SK-N-SH (cell line): ENCODE data around the gene ZNF736. TPM values are rescaled to one million over a fixed set of nuclear protein-coding genes. Genes with fewer than 3 reads are reported as not detected.

ENCODE experiments used
- CTCF ChIA-PET: fragments of 300-600, 350-600 bp; formaldehyde crosslinking; extraction: SDS; loops from one replicate; lab custom pipeline; 2021; lab: Yijun Ruan, JAX
- POLR2A ChIA-PET: fragments of 350-600 bp; sonication (Branson Sonifier 250); formaldehyde crosslinking; extraction: SDS; loops from one replicate; lab custom pipeline; 2020; ENCODE audit warnings: antibody characterized with exemption, inconsistent platforms; lab: Yijun Ruan, JAX
- DNase-seq: peaks from one replicate; pipeline ENCODE4 v3.0.0; 2012
- H2AFZ ChIP-seq: fragments of 200-600 bp; sonication (generic); 2 replicates; pipeline ENCODE4 v1.8.1; 2016; ENCODE audit warnings: antibody characterized with exemption, mild to moderate bottlenecking, low read depth
- H3F3A ChIP-seq: fragments of 200-600 bp; sonication (generic); replicated peaks from 2 replicates; pipeline ENCODE3; 2016; ENCODE audit warnings: antibody characterized with exemption, mild to moderate bottlenecking; ENCODE audit not compliant: insufficient read depth
- H3K27ac ChIP-seq, 2 experiments: fragments of 200-500 bp in 1 of 2; fragments of 200-600 bp in 1 of 2; sonication (Bioruptor generic) in 1 of 2; sonication (generic), shearing (Covaris generic) in 1 of 2; 2 replicates each; pipeline versions ENCODE4 v1.5.1 to v1.6.1; 2014 to 2016; ENCODE audit warnings: low read depth in 2 of 2, inconsistent platforms in 1 of 2, low read length in 1 of 2, mild to moderate bottlenecking in 1 of 2, mixed read lengths in 1 of 2
- H3K27me3 ChIP-seq: fragments of 200-600 bp; sonication (generic), shearing (Covaris generic); 2 replicates; pipeline ENCODE4 v1.6.1; 2016; ENCODE audit warnings: mixed run types; ENCODE audit not compliant: insufficient read depth
- H3K36me3 ChIP-seq, 2 experiments: fragments of 200-500 bp in 1 of 2; fragments of 200-600 bp in 1 of 2; sonication (Bioruptor generic) in 1 of 2; sonication (generic) in 1 of 2; replicated peaks in 1 of 2; 2 replicates each; pipeline versions ENCODE3 to v1.5.1; 2014 to 2016; ENCODE audit warnings: low read length in 1 of 2, mild to moderate bottlenecking in 1 of 2; ENCODE audit not compliant: insufficient read depth in 2 of 2, control insufficient read depth in 1 of 2
- H3K4me1 ChIP-seq, 2 experiments: fragments of 200-500 bp in 1 of 2; fragments of 200-600 bp in 1 of 2; sonication (Bioruptor generic) in 1 of 2; sonication (generic), shearing (Covaris generic) in 1 of 2; 2 replicates each; pipeline versions ENCODE4 v1.5.1 to v1.6.1; 2014 to 2016; ENCODE audit warnings: low read depth in 1 of 2, low read length in 1 of 2, mixed run types in 1 of 2; ENCODE audit not compliant: insufficient read depth in 2 of 2, control insufficient read depth in 1 of 2
- H3K4me2 ChIP-seq: fragments of 200-600 bp; sonication (generic), shearing (Covaris generic); 2 replicates; pipeline ENCODE4 v1.6.1; 2017; ENCODE audit warnings: mixed run types
- H3K4me3 ChIP-seq, 2 experiments: fragments of 200-500 bp in 1 of 2; fragments of 200-600 bp in 1 of 2; sonication (Bioruptor generic) in 1 of 2; sonication (generic), shearing (Covaris generic) in 1 of 2; 2 replicates each; pipeline versions ENCODE4 v1.5.1 to v1.8.1; 2014 to 2016; ENCODE audit warnings: low read depth in 2 of 2, inconsistent platforms in 1 of 2, low read length in 1 of 2, mild to moderate bottlenecking in 1 of 2, mixed read lengths in 1 of 2, moderate library complexity in 1 of 2
- H3K79me2 ChIP-seq: fragments of 200-600 bp; sonication (generic); 2 replicates; pipeline ENCODE4 v1.8.1; 2017; ENCODE audit warnings: mild to moderate bottlenecking; ENCODE audit not compliant: insufficient read depth
- H3K9ac ChIP-seq: fragments of 200-600 bp; sonication (generic); 2 replicates; pipeline ENCODE4 v1.6.1; 2017; ENCODE audit warnings: mixed run types
- H3K9me2 ChIP-seq: fragments of 200-600 bp; sonication (generic); 2 replicates; pipeline ENCODE4 v1.6.1; 2017; ENCODE audit warnings: mixed run types
- H3K9me3 ChIP-seq: fragments of 200-600 bp; sonication (generic); 2 replicates; pipeline ENCODE4 v1.6.1; 2017; ENCODE audit warnings: mixed run types, mild to moderate bottlenecking, moderate library complexity
- H4K20me1 ChIP-seq: fragments of 200-600 bp; sonication (generic); 2 replicates; pipeline ENCODE4 v1.6.1; 2017; ENCODE audit warnings: mild to moderate bottlenecking, mixed run types; ENCODE audit not compliant: insufficient read depth
- CHD2 ChIP-seq: fragments of 150-350 bp; IDR thresholded peaks from 2 replicates; pipeline ENCODE4 v1.6.1; 2018; ENCODE audit warnings: low read length; ENCODE audit not compliant: partially characterized antibody
- ELF1 ChIP-seq: IDR thresholded peaks from 2 replicates; pipeline ENCODE4 v1.4.0; 2012
- EP300 ChIP-seq, 2 experiments: IDR thresholded peaks; 2 replicates each; pipeline versions ENCODE4 v1.4.0 to v1.6.1; 2012; ENCODE audit warnings: borderline replicate concordance in 1 of 2, low read depth in 1 of 2, low read length in 1 of 2
- FOSL2 ChIP-seq: IDR thresholded peaks from 2 replicates; pipeline ENCODE4 v1.4.0; 2012; ENCODE audit warnings: low read depth, mild to moderate bottlenecking, moderate library complexity, borderline replicate concordance
- FOXJ3 ChIP-seq: sonication (generic); formaldehyde crosslinking; IDR thresholded peaks from 2 replicates; pipeline ENCODE4 v1.5.1; 2020; ENCODE audit warnings: mild to moderate bottlenecking, missing genetic modification reagents
- FOXM1 ChIP-seq: IDR thresholded peaks from 2 replicates; pipeline ENCODE4 v1.4.0; 2012; ENCODE audit warnings: low read depth, mild to moderate bottlenecking
- GABPA ChIP-seq: IDR thresholded peaks from 2 replicates; pipeline ENCODE4 v1.4.0; 2012; ENCODE audit warnings: low read depth, mild to moderate bottlenecking
- JUND ChIP-seq: IDR thresholded peaks from 2 replicates; pipeline ENCODE4 v1.4.0; 2012
- MXI1 ChIP-seq: IDR thresholded peaks from 2 replicates; pipeline ENCODE4 v1.6.1; 2012; ENCODE audit warnings: mild to moderate bottlenecking, low read depth, low read length, improper control_type of control experiment
- NFIC ChIP-seq: IDR thresholded peaks from 2 replicates; pipeline ENCODE4 v1.4.0; 2012; ENCODE audit warnings: borderline replicate concordance
- NRF1 ChIP-seq: IDR thresholded peaks from 2 replicates; pipeline ENCODE4 v1.6.1; 2012; ENCODE audit warnings: low read depth, mild to moderate bottlenecking, low read length
- POLR2AphosphoS5 ChIP-seq: IDR thresholded peaks from 2 replicates; pipeline ENCODE4 v1.6.1; 2012; ENCODE audit warnings: low read depth, low read length
- RAD21 ChIP-seq: IDR thresholded peaks from 2 replicates; pipeline ENCODE4 v1.6.1; 2012; ENCODE audit warnings: mild to moderate bottlenecking, low read length
- RFX5 ChIP-seq: IDR thresholded peaks from 2 replicates; pipeline ENCODE4 v1.6.1; 2012; ENCODE audit warnings: mild to moderate bottlenecking, improper control_type of control experiment, low read length
- RXRA ChIP-seq: IDR thresholded peaks from 2 replicates; pipeline ENCODE4 v1.4.0; 2012; ENCODE audit warnings: low read depth, mild to moderate bottlenecking, borderline replicate concordance
- SIN3A ChIP-seq: IDR thresholded peaks from 2 replicates; pipeline ENCODE4 v1.6.1; 2012; ENCODE audit warnings: low read depth, mild to moderate bottlenecking, low read length, moderate library complexity, borderline replicate concordance
- TAF1 ChIP-seq: IDR thresholded peaks from 2 replicates; pipeline ENCODE4 v1.6.1; 2012; ENCODE audit warnings: low read depth, mild to moderate bottlenecking, low read length, moderate library complexity, borderline replicate concordance
- TEAD4 ChIP-seq: IDR thresholded peaks from 2 replicates; pipeline ENCODE4 v1.4.0; 2012; ENCODE audit warnings: mild to moderate bottlenecking, borderline replicate concordance; ENCODE audit not compliant: insufficient read depth
- YY1 ChIP-seq: IDR thresholded peaks from 2 replicates; pipeline ENCODE4 v1.4.0; 2012; ENCODE audit warnings: low read depth, mild to moderate bottlenecking
- WGBS: methylation state at CpG from one replicate; pipeline ENCODE4 v1.1.6; 2017; ENCODE audit warnings: low lambda C conversion rate; 5-methylcytosine and 5-hydroxymethylcytosine counted together
- polyA plus RNA-seq, 3 experiments: library from polyadenylated mRNA; depleted of rRNA; stranded (reverse); fragments of >200 nt; gene quantifications; 2 replicates each; pipeline ENCODE4 v1.2.3, GENCODE V29; 2012
- TF ChIP-seq, protein P1 (sequence below): IDR thresholded peaks from 2 replicates; pipeline ENCODE4 v1.4.0; 2012; ENCODE audit warnings: low read depth, borderline replicate concordance
- TF ChIP-seq, protein P2 (sequence below): fragments of 150-350 bp; IDR thresholded peaks from 2 replicates; pipeline ENCODE4 v1.6.1; 2016; ENCODE audit warnings: mild to moderate bottlenecking, low read depth, low read length
- TF ChIP-seq, protein P3 (sequence below): IDR thresholded peaks from 2 replicates; pipeline ENCODE4 v1.4.0; 2012; ENCODE audit warnings: low read depth
- TF ChIP-seq, protein P4 (sequence below): IDR thresholded peaks from 2 replicates; pipeline ENCODE4 v1.6.1; 2012; ENCODE audit warnings: mild to moderate bottlenecking, low read depth, low read length, moderate library complexity

Gene ZNF736
- polyA plus RNA-seq, 1 of the 3 experiments (the other 2 are of a cell fraction): 4.0 TPM

DNA sequence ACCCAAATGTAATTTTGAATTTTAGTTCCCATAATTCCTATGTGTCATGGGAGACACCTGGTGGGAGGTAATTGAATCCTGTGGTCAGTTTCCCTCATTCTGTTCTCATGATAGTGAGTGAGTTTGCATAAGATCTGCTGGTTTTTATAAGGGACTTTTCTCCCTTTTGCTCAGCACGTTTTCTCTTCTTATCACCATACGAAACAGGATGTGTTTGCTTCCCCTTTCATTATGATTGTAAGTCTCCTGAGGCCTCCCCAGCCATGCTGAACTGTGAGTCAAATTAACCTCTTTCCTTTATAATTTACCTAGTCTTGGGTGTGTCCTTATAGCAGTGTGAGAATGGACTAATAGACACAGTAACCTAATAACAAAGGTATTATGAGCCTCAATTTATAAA is 36.1 kb upstream of the ZNF736 start:
- 6% methylated on average over 2 of the region's 2 CpGs for WGBS
- TF ChIP-seq FOXJ3 (CRISPR knock-in tag) (no peak), TEAD4 (no peak), ELF1 (no peak), YY1 (no peak), NRF1 (no peak), NFIC (no peak), POLR2AphosphoS5 (no peak), TAF1 (no peak), MXI1 (no peak), SIN3A (no peak), FOXM1 (no peak), RXRA (no peak), JUND (no peak), RAD21 (no peak)
- TF ChIP-seq, protein P1, sequence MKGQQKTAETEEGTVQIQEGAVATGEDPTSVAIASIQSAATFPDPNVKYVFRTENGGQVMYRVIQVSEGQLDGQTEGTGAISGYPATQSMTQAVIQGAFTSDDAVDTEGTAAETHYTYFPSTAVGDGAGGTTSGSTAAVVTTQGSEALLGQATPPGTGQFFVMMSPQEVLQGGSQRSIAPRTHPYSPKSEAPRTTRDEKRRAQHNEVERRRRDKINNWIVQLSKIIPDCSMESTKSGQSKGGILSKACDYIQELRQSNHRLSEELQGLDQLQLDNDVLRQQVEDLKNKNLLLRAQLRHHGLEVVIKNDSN: no peak

DNA sequence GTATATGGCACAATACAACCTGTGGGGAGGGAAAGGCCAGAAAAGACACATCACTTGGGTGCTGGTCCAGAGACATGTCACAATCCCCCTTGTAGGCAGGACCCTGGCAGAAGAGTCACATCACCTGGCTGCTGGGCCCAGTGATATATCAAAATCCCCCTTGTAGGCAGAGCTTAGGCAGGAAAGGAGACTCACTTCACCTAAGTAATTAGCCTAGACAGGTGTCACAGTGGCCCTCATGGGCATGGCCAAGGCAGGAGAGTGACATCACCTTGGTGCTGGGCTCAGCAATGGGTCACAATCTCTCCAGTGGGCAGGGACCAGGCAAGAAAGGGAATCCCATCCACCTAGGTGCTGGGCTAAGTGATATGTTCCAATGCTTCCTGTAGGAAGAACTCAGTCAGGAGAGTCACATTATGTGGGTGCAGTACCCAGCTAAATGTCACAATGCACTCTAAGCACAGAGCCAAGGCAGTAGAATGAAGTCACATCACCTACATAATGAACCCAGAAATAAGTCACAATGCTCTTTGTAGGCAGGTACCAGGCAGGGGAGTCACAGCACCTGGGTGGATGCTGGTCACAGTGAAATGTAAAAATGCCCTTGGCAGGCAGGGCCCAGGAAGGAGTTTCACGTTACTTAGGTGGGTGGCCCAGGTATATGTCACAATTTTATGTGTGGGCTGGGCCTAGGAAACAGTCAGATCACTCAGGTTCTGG is 18.9 kb upstream of the ZNF736 start:
- no peak overlapping the region for H3K4me2 ChIP-seq
- H3K4me3 ChIP-seq: no peak overlapping the region
- no peak for DNase-seq
- H3F3A ChIP-seq: no peaks in the 10 kb centered on the region
- POLR2A ChIA-PET: no interaction called here
- H3K27me3 ChIP-seq: no peaks in the 10 kb centered on the region
- WGBS: 0% methylated on average over 1 of the region's 1 CpG
- H3K4me1 ChIP-seq: no peaks in the 10 kb centered on the region
- H3K27ac ChIP-seq: no peak overlapping the region
- no peaks in the 10 kb centered on the region for H3K36me3 ChIP-seq
- H4K20me1 ChIP-seq: no peaks in the 10 kb centered on the region
- CTCF ChIA-PET: no interaction called here
- H3K9me3 ChIP-seq: no peaks in the 10 kb centered on the region
- H3K9ac ChIP-seq: no peak overlapping the region
- H2AFZ ChIP-seq: no peak overlapping the region
- no peaks in the 10 kb centered on the region for H3K79me2 ChIP-seq
- no peaks in the 10 kb centered on the region for H3K9me2 ChIP-seq
- TF ChIP-seq EP300 (IDR thresholded peaks at IDR 0.05; ENCODE audit: borderline replicate concordance in 1 of 2, low read depth in 1 of 2, low read length in 1 of 2): no peak
- TF ChIP-seq FOSL2: no peak
- TF ChIP-seq JUND: no peak
- no peak for TF ChIP-seq POLR2AphosphoS5
- TF ChIP-seq FOXM1: no peak
- no peak for TF ChIP-seq RAD21
- TF ChIP-seq CHD2: no peak
- TF ChIP-seq GABPA: no peak
- no peak for TF ChIP-seq MXI1
- TF ChIP-seq TEAD4: no peak
- TF ChIP-seq TAF1: no peak
- TF ChIP-seq, protein P2, sequence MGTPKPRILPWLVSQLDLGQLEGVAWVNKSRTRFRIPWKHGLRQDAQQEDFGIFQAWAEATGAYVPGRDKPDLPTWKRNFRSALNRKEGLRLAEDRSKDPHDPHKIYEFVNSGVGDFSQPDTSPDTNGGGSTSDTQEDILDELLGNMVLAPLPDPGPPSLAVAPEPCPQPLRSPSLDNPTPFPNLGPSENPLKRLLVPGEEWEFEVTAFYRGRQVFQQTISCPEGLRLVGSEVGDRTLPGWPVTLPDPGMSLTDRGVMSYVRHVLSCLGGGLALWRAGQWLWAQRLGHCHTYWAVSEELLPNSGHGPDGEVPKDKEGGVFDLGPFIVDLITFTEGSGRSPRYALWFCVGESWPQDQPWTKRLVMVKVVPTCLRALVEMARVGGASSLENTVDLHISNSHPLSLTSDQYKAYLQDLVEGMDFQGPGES: no peak
- TF ChIP-seq, protein P3, sequence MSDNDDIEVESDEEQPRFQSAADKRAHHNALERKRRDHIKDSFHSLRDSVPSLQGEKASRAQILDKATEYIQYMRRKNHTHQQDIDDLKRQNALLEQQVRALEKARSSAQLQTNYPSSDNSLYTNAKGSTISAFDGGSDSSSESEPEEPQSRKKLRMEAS: no peak
- TF ChIP-seq RFX5: no peak
- no peak for TF ChIP-seq NFIC
- TF ChIP-seq, protein P4, sequence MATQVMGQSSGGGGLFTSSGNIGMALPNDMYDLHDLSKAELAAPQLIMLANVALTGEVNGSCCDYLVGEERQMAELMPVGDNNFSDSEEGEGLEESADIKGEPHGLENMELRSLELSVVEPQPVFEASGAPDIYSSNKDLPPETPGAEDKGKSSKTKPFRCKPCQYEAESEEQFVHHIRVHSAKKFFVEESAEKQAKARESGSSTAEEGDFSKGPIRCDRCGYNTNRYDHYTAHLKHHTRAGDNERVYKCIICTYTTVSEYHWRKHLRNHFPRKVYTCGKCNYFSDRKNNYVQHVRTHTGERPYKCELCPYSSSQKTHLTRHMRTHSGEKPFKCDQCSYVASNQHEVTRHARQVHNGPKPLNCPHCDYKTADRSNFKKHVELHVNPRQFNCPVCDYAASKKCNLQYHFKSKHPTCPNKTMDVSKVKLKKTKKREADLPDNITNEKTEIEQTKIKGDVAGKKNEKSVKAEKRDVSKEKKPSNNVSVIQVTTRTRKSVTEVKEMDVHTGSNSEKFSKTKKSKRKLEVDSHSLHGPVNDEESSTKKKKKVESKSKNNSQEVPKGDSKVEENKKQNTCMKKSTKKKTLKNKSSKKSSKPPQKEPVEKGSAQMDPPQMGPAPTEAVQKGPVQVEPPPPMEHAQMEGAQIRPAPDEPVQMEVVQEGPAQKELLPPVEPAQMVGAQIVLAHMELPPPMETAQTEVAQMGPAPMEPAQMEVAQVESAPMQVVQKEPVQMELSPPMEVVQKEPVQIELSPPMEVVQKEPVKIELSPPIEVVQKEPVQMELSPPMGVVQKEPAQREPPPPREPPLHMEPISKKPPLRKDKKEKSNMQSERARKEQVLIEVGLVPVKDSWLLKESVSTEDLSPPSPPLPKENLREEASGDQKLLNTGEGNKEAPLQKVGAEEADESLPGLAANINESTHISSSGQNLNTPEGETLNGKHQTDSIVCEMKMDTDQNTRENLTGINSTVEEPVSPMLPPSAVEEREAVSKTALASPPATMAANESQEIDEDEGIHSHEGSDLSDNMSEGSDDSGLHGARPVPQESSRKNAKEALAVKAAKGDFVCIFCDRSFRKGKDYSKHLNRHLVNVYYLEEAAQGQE: no peak

More for the DNA sequence above, 36.1 kb upstream of the ZNF736 start:
- Histone ChIP-seq H3K9me3 (peaks cover 9% of the 10 kb centered on the region; the same call in 1 of the 2 replicates), H3K27ac (no peak overlapping the region), H2AFZ (no peak overlapping the region), H3K79me2 (no peaks in the 10 kb centered on the region), H3K4me1 (no peaks in the 10 kb centered on the region), H3K36me3 (no peaks in the 10 kb centered on the region), H3K4me2 (no peak overlapping the region), H3F3A (no peaks in the 10 kb centered on the region), H3K9ac (no peak overlapping the region), H3K27me3 (no peaks in the 10 kb centered on the region), H4K20me1 (no peaks in the 10 kb centered on the region), H3K9me2 (no peaks in the 10 kb centered on the region), H3K4me3 (no peak overlapping the region)
- ChIA-PET POLR2A (no interaction called here), CTCF (no interaction called here)
- no peak for DNase-seq
